Measurements from ENCODE around the gene ZNF423. TPM values are rescaled to one million over a fixed set of nuclear protein-coding genes. Genes with fewer than 3 reads are reported as not detected.
A peak's percentile ranks its signal among the peaks of the same experiment; 100 is the strongest.

ZNF423 gene
- total RNA-seq, 1 experiment from 2014 or later, result not detected

GRCh38 chr16:49539758-49540157 lies 316.2 kb downstream of the ZNF423 start:
- Histone ChIP-seq H3K4me3 (ENCODE audit: low read length) (no peak overlapping the region), H3K36me3 (ENCODE audit: insufficient read depth, low read length) (no peaks in the 10 kb centered on the region), H3K9ac (ENCODE audit: low read length) (no peak overlapping the region), H3K79me2 (ENCODE audit: low read length) (no peaks in the 10 kb centered on the region), H3K27ac (ENCODE audit: low read length) (no peak overlapping the region), H3K4me1 (ENCODE audit: low read length) (no peaks in the 10 kb centered on the region), H2AFZ (ENCODE audit: low read length) (no peak overlapping the region), H3K9me2 (replicated peaks; ENCODE audit: insufficient read depth, low read length) (no peaks in the 10 kb centered on the region), H3K4me2 (ENCODE audit: low read depth, low read length, poor library complexity, severe bottlenecking) (no peak overlapping the region), H3K9me3 (ENCODE audit: low read length) (no peaks in the 10 kb centered on the region), H4K20me1 (ENCODE audit: insufficient read depth, low read depth, low read length) (no peaks in the 10 kb centered on the region), H3K27me3 (ENCODE audit: low read length) (no peaks in the 10 kb centered on the region)
- no peak for DNase-seq

GRCh38 chr16:49537924-49538459 lies 317.9 kb downstream of the ZNF423 start:
- Histone ChIP-seq H3K9me3 (ENCODE audit: low read length) (no peaks in the 10 kb centered on the region), H3K4me2 (ENCODE audit: low read depth, low read length, poor library complexity, severe bottlenecking) (no peak overlapping the region), H3K27ac (ENCODE audit: low read length) (no peak overlapping the region), H3K4me1 (ENCODE audit: low read length) (no peaks in the 10 kb centered on the region), H3K36me3 (ENCODE audit: insufficient read depth, low read length) (no peaks in the 10 kb centered on the region), H3K27me3 (ENCODE audit: low read length) (no peaks in the 10 kb centered on the region), H3K4me3 (ENCODE audit: low read length) (no peak overlapping the region), H3K79me2 (ENCODE audit: low read length) (no peaks in the 10 kb centered on the region), H3K9ac (ENCODE audit: low read length) (no peak overlapping the region), H3K9me2 (replicated peaks; ENCODE audit: insufficient read depth, low read length) (no peaks in the 10 kb centered on the region), H2AFZ (ENCODE audit: low read length) (no peak overlapping the region), H4K20me1 (ENCODE audit: insufficient read depth, low read depth, low read length) (no peaks in the 10 kb centered on the region)
- DNase-seq, result no peak

- H3K9me2 ChIP-seq (replicated peaks; ENCODE audit: insufficient read depth, low read length), result no peaks in the 10 kb centered on the region
- no peak overlapping the region for H3K4me3 ChIP-seq (ENCODE audit: low read length)
- H4K20me1 ChIP-seq (ENCODE audit: insufficient read depth, low read depth, low read length), result no peaks in the 10 kb centered on the region
- H3K9me3 ChIP-seq (ENCODE audit: low read length), result no peaks in the 10 kb centered on the region
- H3K9ac ChIP-seq (ENCODE audit: low read length), result no peak overlapping the region
- H2AFZ ChIP-seq (ENCODE audit: low read length), result no peak overlapping the region
- no peak overlapping the region for H3K4me2 ChIP-seq (ENCODE audit: low read depth, low read length, poor library complexity, severe bottlenecking)
- H3K79me2 ChIP-seq (ENCODE audit: low read length), result no peaks in the 10 kb centered on the region
- no peaks in the 10 kb centered on the region for H3K36me3 ChIP-seq (ENCODE audit: insufficient read depth, low read length)
- no peaks in the 10 kb centered on the region for H3K27me3 ChIP-seq (ENCODE audit: low read length)
- DNase-seq, result no peak
- H3K4me1 ChIP-seq (ENCODE audit: low read length), result peaks cover 28% of the 10 kb centered on the region
- no peak overlapping the region for H3K27ac ChIP-seq (ENCODE audit: low read length)
Observed at GRCh38 chr16:49534901-49535610, 320.9 kb downstream of the ZNF423 start.

- H2AFZ ChIP-seq (ENCODE audit: low read length), result no peak overlapping the region
- no peak overlapping the region for H3K9ac ChIP-seq (ENCODE audit: low read length)
- no peaks in the 10 kb centered on the region for H4K20me1 ChIP-seq (ENCODE audit: insufficient read depth, low read depth, low read length)
- no peaks in the 10 kb centered on the region for H3K79me2 ChIP-seq (ENCODE audit: low read length)
- no peaks in the 10 kb centered on the region for H3K36me3 ChIP-seq (ENCODE audit: insufficient read depth, low read length)
- no peak overlapping the region for H3K27ac ChIP-seq (ENCODE audit: low read length)
- DNase-seq, result no peak
- no peaks in the 10 kb centered on the region for H3K9me3 ChIP-seq (ENCODE audit: low read length)
- no peaks in the 10 kb centered on the region for H3K27me3 ChIP-seq (ENCODE audit: low read length)
- H3K9me2 ChIP-seq (replicated peaks; ENCODE audit: insufficient read depth, low read length), result no peaks in the 10 kb centered on the region
- H3K4me3 ChIP-seq (ENCODE audit: low read length), result no peak overlapping the region
- no peak overlapping the region for H3K4me2 ChIP-seq (ENCODE audit: low read depth, low read length, poor library complexity, severe bottlenecking)
- peaks cover 39% of the 10 kb centered on the region for H3K4me1 ChIP-seq (ENCODE audit: low read length)
Observed at GRCh38 chr16:49533422-49533821, 322.5 kb downstream of the ZNF423 start.

GRCh38 chr16:49532873-49533272 lies 323.0 kb downstream of the ZNF423 start:
- DNase-seq, result no peak
- Histone ChIP-seq H3K9ac (ENCODE audit: low read length) (no peak overlapping the region), H3K27me3 (ENCODE audit: low read length) (no peaks in the 10 kb centered on the region)

GRCh38 chr16:49531931-49532840 lies 323.7 kb downstream of the ZNF423 start:
- no peak for DNase-seq
- Histone ChIP-seq H2AFZ (ENCODE audit: low read length) (no peak overlapping the region), H3K4me2 (ENCODE audit: low read depth, low read length, poor library complexity, severe bottlenecking) (no peak overlapping the region), H3K9me2 (replicated peaks; ENCODE audit: insufficient read depth, low read length) (no peaks in the 10 kb centered on the region), H3K27me3 (ENCODE audit: low read length) (no peaks in the 10 kb centered on the region), H3K36me3 (ENCODE audit: insufficient read depth, low read length) (no peaks in the 10 kb centered on the region), H3K79me2 (ENCODE audit: low read length) (no peaks in the 10 kb centered on the region), H3K4me1 (ENCODE audit: low read length) (peaks cover 43% of the 10 kb centered on the region), H4K20me1 (ENCODE audit: insufficient read depth, low read depth, low read length) (no peaks in the 10 kb centered on the region), H3K4me3 (ENCODE audit: low read length) (no peak overlapping the region), H3K9me3 (ENCODE audit: low read length) (no peaks in the 10 kb centered on the region), H3K27ac (ENCODE audit: low read length) (no peak overlapping the region), H3K9ac (ENCODE audit: low read length) (no peak overlapping the region)

More at GRCh38 chr16:49532873-49533272, 323.0 kb downstream of the ZNF423 start:
- H3K9me3 ChIP-seq (ENCODE audit: low read length), result no peaks in the 10 kb centered on the region
- no peak overlapping the region for H3K4me3 ChIP-seq (ENCODE audit: low read length)
- H3K79me2 ChIP-seq (ENCODE audit: low read length), result no peaks in the 10 kb centered on the region
- H2AFZ ChIP-seq (ENCODE audit: low read length), result no peak overlapping the region
- H4K20me1 ChIP-seq (ENCODE audit: insufficient read depth, low read depth, low read length), result no peaks in the 10 kb centered on the region
- no peak overlapping the region for H3K27ac ChIP-seq (ENCODE audit: low read length)
- no peaks in the 10 kb centered on the region for H3K36me3 ChIP-seq (ENCODE audit: insufficient read depth, low read length)
- H3K9me2 ChIP-seq (replicated peaks; ENCODE audit: insufficient read depth, low read length), result no peaks in the 10 kb centered on the region
- H3K4me1 ChIP-seq (ENCODE audit: low read length), result peaks cover 43% of the 10 kb centered on the region
- H3K4me2 ChIP-seq (ENCODE audit: low read depth, low read length, poor library complexity, severe bottlenecking), result no peak overlapping the region

- no peaks in the 10 kb centered on the region for H3K9me2 ChIP-seq (replicated peaks; ENCODE audit: insufficient read depth, low read length)
- DNase-seq, result no peak
- no peak overlapping the region for H2AFZ ChIP-seq (ENCODE audit: low read length)
- H3K27ac ChIP-seq (ENCODE audit: low read length), result no peak overlapping the region
- no peaks in the 10 kb centered on the region for H3K36me3 ChIP-seq (ENCODE audit: insufficient read depth, low read length)
- H4K20me1 ChIP-seq (ENCODE audit: insufficient read depth, low read depth, low read length), result no peaks in the 10 kb centered on the region
- H3K9me3 ChIP-seq (ENCODE audit: low read length), result no peaks in the 10 kb centered on the region
- H3K4me1 ChIP-seq (ENCODE audit: low read length), result peaks cover 43% of the 10 kb centered on the region
- H3K27me3 ChIP-seq (ENCODE audit: low read length), result no peaks in the 10 kb centered on the region
- H3K4me2 ChIP-seq (ENCODE audit: low read depth, low read length, poor library complexity, severe bottlenecking), result no peak overlapping the region
- H3K9ac ChIP-seq (ENCODE audit: low read length), result no peak overlapping the region; the same call in 1 of the 2 replicates
- no peak overlapping the region for H3K4me3 ChIP-seq (ENCODE audit: low read length)
- no peaks in the 10 kb centered on the region for H3K79me2 ChIP-seq (ENCODE audit: low read length)
Observed at GRCh38 chr16:49531425-49531824, 324.5 kb downstream of the ZNF423 start.

GRCh38 chr16:49530427-49530970 lies 325.4 kb downstream of the ZNF423 start:
- Histone ChIP-seq H3K4me2 (ENCODE audit: low read depth, low read length, poor library complexity, severe bottlenecking) (peak overlapping the region; percentile 42), H3K9me3 (ENCODE audit: low read length) (no peaks in the 10 kb centered on the region), H3K9me2 (replicated peaks; ENCODE audit: insufficient read depth, low read length) (no peaks in the 10 kb centered on the region), H3K36me3 (ENCODE audit: insufficient read depth, low read length) (no peaks in the 10 kb centered on the region), H3K9ac (ENCODE audit: low read length) (no peak overlapping the region; the same call in 1 of the 2 replicates), H3K4me1 (ENCODE audit: low read length) (peaks cover 43% of the 10 kb centered on the region), H3K4me3 (ENCODE audit: low read length) (no peak overlapping the region; the same call in 1 of the 2 replicates), H4K20me1 (ENCODE audit: insufficient read depth, low read depth, low read length) (no peaks in the 10 kb centered on the region), H2AFZ (ENCODE audit: low read length) (no peak overlapping the region), H3K79me2 (ENCODE audit: low read length) (no peaks in the 10 kb centered on the region), H3K27ac (ENCODE audit: low read length) (no peak overlapping the region), H3K27me3 (ENCODE audit: low read length) (no peaks in the 10 kb centered on the region)
- DNase-seq, result peak; percentile 57
